Effector CD8-positive, alpha-beta T cell (primary cell): ENCODE data around the gene CCDC40.
A peak's percentile ranks its signal among the peaks of the same experiment; 100 is the strongest.

Experiments
- DNase-seq: peaks from one replicate; lab custom pipeline; 2025; lab: John Stamatoyannopoulos, UW

Gene CCDC40

DNA sequence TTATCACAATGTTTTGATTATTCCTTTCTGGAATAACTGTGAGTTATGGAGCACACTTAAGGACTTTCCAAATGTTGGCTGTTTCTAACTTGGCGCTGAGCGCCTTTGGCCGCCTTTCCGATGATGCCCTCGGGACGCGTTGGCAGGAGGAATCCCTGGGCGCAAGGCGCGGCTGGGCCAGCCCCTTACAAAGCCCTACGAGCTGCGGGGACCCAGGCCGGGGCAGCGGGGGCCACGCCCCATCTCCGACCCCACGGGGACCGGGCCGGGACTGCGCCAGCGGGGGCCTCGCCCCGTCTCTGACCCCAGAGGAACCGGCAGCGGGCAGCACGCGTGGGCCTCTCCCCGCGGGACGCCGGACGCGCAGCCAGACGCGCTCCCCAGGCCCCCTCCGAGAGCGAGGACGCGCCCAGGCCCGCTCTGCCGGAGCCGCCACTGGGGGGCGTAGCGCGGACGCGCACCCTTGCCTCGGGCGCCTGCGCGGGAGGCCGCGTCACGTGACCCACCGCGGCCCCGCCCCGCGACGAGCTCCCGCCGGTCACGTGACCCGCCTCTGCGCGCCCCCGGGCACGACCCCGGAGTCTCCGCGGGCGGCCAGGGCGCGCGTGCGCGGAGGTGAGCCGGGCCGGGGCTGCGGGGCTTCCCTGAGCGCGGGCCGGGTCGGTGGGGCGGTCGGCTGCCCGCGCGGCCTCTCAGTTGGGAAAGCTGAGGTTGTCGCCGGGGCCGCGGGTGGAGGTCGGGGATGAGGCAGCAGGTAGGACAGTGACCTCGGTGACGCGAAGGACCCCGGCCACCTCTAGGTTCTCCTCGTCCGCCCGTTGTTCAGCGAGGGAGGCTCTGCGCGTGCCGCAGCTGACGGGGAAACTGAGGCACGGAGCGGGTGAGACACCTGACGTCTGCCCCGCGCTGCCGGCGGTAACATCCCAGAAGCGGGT is 64.8 kb downstream of the CCDC40 start, which contains the start of gene GAA:
Gene GAA, plus strand, starts transcription at position 571 of the 935 bp plus-strand sequence. CDS start 3,006 bp downstream, outside the sequence.
- peak; percentile 87 for DNase-seq

DNA sequence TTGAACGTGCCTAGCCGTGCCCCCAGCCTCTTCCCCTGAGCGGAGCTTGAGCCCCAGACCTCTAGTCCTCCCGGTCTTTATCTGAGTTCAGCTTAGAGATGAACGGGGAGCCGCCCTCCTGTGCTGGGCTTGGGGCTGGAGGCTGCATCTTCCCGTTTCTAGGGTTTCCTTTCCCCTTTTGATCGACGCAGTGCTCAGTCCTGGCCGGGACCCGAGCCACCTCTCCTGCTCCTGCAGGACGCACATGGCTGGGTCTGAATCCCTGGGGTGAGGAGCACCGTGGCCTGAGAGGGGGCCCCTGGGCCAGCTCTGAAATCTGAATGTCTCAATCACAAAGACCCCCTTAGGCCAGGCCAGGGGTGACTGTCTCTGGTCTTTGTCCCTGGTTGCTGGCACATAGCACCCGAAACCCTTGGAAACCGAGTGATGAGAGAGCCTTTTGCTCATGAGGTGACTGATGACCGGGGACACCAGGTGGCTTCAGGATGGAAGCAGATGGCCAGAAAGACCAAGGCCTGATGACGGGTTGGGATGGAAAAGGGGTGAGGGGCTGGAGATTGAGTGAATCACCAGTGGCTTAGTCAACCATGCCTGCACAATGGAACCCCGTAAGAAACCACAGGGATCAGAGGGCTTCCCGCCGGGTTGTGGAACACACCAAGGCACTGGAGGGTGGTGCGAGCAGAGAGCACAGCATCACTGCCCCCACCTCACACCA is 65.7 kb downstream of the CCDC40 start:
- DNase-seq, result no peak

DNA sequence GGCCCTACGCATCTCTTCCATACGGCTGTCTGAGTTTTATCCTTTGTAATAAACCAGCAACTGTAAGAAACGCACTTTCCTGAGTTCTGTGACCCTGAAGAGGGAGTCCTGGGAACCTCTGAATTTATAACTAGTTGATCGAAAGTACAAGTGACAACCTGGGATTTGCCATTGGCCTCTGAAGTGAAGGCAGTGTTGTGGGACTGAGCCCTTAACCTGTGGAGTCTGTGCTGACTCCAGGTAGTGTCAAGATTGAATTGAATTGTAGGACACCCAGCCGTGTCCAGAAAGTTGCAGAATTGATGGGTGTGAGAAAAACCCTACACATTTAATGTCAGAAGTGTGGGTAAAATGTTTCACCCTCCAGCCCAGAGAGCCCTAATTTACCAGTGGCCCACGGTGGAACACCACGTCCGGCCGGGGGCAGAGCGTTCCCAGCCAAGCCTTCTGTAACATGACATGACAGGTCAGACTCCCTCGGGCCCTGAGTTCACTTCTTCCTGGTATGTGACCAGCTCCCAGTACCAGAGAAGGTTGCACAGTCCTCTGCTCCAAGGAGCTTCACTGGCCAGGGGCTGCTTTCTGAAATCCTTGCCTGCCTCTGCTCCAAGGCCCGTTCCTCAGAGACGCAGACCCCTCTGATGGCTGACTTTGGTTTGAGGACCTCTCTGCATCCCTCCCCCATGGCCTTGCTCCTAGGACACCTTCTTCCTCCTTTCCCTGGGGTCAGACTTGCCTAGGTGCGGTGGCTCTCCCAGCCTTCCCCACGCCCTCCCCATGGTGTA is 66.4 kb downstream of the CCDC40 start:
- no peak for DNase-seq

DNA sequence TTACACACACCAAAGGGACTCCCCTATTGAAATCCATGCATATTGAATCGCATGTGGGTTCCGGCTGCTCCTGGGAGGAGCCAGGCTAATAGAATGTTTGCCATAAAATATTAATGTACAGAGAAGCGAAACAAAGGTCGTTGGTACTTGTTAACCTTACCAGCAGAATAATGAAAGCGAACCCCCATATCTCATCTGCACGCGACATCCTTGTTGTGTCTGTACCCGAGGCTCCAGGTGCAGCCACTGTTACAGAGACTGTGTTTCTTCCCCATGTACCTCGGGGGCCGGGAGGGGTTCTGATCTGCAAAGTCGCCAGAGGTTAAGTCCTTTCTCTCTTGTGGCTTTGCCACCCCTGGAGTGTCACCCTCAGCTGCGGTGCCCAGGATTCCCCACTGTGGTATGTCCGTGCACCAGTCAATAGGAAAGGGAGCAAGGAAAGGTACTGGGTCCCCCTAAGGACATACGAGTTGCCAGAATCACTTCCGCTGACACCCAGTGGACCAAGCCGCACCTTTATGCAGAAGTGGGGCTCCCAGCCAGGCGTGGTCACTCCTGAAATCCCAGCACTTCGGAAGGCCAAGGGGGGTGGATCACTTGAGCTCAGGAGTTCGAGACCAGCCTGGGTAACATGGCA is 67.1 kb downstream of the CCDC40 start:
- DNase-seq, result no peak

GRCh38 chr17:80104321-80104955 is 68.0 kb downstream of the CCDC40 start:
- no peak for DNase-seq

DNA sequence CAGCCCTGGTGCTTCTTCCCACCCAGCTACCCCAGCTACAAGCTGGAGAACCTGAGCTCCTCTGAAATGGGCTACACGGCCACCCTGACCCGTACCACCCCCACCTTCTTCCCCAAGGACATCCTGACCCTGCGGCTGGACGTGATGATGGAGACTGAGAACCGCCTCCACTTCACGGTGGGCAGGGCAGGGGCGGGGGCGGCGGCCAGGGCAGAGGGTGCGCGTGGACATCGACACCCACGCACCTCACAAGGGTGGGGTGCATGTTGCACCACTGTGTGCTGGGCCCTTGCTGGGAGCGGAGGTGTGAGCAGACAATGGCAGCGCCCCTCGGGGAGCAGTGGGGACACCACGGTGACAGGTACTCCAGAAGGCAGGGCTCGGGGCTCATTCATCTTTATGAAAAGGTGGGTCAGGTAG is 68.5 kb downstream of the CCDC40 start:
- DNase-seq, result no peak

DNA sequence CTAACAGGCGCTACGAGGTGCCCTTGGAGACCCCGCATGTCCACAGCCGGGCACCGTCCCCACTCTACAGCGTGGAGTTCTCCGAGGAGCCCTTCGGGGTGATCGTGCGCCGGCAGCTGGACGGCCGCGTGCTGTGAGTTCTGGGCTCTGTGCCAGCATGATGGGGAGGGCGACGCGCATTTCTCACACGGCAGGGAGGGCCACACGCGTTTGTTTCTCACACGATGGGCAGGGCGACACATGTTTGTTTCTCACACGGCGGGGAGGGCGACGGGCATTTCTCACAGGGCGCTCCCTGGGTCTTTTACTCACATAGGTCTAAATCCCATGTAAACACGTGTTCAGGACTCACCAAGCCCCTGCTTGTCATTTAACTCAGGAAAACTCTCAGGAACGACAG is 69.3 kb downstream of the CCDC40 start:
- no peak for DNase-seq

GRCh38 chr17:80106176-80106575 is 69.7 kb downstream of the CCDC40 start:
- DNase-seq, result no peak

- DNase-seq, result no peak
Observed at GRCh38 chr17:80106751-80107150, 70.3 kb downstream of the CCDC40 start.

- DNase-seq, result no peak
Observed at GRCh38 chr17:80107231-80108021, 71.0 kb downstream of the CCDC40 start.

DNA sequence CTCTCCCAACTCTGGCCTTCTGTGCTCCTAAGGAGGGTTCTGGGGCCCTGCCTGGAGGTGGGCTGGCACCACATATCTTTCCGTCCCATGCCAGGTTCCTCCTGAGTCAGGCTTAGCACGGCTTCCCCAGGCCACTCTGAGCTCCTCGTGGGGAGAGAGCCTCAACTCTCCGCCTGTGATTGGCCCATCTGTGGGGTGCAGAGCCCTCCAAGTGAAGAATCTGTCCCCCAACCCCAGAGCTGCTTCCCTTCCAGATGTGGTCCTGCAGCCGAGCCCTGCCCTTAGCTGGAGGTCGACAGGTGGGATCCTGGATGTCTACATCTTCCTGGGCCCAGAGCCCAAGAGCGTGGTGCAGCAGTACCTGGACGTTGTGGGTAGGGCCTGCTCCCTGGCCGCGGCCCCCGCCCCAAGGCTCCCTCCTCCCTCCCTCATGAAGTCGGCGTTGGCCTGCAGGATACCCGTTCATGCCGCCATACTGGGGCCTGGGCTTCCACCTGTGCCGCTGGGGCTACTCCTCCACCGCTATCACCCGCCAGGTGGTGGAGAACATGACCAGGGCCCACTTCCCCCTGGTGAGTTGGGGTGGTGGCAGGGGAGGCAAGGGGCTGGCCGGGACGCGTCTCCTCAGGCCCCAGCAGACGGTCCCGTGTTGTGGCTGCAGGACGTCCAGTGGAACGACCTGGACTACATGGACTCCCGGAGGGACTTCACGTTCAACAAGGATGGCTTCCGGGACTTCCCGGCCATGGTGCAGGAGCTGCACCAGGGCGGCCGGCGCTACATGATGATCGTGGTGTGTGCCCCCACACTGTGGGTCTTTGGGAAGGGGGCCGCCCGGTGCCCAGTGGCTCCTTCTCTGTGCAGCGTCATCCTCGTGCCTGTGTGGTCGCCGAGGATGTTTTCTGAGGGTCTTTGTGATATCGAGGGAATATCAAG is 71.9 kb downstream of the CCDC40 start:
- DNase-seq, result no peak

DNA sequence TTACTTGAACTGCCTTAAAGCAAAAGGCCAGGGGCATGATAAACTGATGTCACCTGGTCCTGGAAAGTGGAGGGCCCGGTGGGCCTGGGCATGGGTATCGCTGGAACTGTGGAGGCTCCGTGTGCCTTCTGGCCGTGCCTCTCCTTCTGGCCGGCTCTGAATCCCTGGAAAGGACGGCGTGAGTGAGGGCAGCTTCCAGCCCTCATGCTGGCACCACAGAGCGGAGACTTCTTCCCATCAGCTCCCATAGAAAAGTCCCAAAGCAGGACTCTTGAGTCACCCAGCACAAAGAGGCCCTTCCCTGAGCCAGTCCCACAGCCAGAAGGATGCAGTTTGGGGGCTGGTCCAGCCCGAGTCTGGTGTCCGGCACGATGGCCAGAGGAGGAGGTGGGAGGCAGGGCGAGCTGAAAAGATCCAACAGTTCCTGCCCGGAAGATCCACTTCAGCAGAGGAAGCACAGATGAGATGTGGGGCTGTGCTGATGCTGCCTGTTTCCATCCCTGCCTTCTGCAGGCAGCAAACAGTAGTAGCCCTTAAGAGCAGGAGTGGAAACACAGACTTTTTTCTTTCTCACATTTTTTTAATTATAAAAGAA is 72.7 kb downstream of the CCDC40 start:
- DNase-seq, result no peak

DNA sequence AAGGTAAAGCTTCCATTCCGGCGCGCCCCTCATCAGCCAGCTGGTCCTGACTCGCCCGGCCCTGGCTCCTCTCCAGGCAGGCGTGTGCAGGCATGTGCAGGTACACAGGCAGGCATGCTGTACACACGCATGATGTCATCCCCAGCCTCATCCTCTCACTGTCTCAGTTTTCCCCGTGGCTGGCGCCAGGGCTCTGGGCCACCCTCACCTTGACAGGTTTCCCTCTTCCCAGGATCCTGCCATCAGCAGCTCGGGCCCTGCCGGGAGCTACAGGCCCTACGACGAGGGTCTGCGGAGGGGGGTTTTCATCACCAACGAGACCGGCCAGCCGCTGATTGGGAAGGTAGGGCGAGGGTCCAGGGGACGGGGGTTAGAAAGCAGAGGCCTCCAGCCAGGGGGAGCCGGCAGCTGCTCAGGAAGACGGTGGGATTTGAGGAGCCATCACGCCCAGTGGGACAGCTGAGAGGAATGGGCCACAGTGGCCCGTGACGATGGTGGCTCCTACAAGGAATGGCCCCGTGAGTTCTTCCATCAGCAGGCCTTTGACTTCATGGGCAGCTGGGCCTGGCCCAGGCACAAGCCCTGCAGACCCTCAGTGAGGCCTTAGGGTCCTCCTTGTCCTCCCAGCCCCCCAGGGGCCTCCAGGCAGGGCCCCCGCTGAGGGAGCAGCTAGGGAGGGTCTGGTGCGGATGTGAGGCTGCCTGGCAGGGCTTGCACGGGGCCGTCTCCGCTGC is 73.4 kb downstream of the CCDC40 start:
- no peak for DNase-seq

DNA sequence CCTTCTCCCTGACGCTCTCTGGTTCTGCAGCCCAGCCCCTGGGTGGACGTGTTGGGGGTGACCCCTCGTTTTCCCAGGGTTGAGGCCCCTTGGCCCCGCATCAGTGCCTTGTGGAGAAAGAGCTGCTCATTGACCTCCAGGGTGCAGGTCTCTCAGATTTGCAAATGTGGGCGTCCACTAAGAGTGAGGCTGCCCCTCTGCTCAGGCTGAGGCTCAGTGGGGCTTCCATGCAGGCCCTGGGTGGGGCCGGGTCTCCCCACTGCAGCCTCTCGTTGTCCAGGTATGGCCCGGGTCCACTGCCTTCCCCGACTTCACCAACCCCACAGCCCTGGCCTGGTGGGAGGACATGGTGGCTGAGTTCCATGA is 74.0 kb downstream of the CCDC40 start:
- no peak for DNase-seq

DNA sequence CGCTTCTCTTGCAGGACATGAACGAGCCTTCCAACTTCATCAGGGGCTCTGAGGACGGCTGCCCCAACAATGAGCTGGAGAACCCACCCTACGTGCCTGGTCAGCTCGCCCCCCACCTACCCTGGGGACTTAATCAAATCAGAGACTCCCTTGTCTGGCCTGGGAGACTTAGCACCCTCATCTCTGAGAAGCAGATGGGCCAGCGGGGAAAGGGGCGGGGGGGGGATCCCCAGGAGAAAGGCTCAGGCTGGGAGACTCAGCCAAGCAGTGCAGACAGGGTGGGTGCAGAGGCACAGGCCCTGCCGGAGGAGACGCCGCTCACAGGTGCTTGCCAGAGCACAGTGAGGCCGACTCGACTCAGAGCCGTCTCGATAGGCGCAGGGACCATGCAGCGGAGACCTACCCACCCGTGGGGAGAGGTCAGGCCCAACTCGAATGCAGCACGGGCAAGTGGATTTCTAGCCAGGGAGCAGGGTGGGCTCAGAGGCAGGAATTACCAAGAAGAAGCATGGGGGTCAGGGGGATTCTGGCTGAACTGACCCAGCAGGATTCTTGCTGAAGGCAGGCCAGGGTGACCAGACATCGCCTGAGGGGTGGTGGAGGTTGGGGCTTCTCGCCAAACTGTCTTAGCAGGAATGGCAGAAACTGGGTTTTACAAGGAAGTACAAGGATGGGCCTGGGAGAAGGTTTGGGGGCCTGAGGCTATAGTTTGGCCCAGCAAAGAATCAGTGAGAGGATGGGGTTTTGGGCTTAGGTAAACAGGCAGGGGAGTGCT is 74.7 kb downstream of the CCDC40 start:
- DNase-seq, result no peak

GRCh38 chr17:80111702-80112470 is 75.4 kb downstream of the CCDC40 start:
- DNase-seq, result no peak
